GM12872 (cell line): ENCODE data around the gene FBXL14.
A peak's percentile ranks its signal among the peaks of the same experiment; 100 is the strongest.

Source experiments
- CTCF ChIP-seq: IDR thresholded peaks from 3 replicates; pipeline ENCODE4 v1.5.1; 2011; ENCODE audit warnings: low read depth, mild to moderate bottlenecking, low read length, moderate library complexity; ENCODE audit not compliant: insufficient read depth

FBXL14 gene

GRCh38 chr12:1587927-1588574 is 6.3 kb downstream of the FBXL14 start:
- no peak for TF ChIP-seq CTCF

GRCh38 chr12:1584326-1584725 is 10.1 kb downstream of the FBXL14 start:
- TF ChIP-seq CTCF, result no peak

GRCh38 chr12:1583421-1584078 is 10.8 kb downstream of the FBXL14 start:
- peak; percentile 80 for TF ChIP-seq CTCF

GRCh38 chr12:1582709-1583050 is 11.7 kb downstream of the FBXL14 start:
- TF ChIP-seq CTCF, result no peak

GRCh38 chr12:1581973-1582708 is 12.2 kb downstream of the FBXL14 start:
- no peak for TF ChIP-seq CTCF

GRCh38 chr12:1580526-1580925 is 13.9 kb downstream of the FBXL14 start:
- TF ChIP-seq CTCF, result no peak

- no peak for TF ChIP-seq CTCF
Measured at GRCh38 chr12:1579651-1580435, 14.5 kb downstream of the FBXL14 start.
